Liver (tissue), 9 donors: ENCODE results near the gene CTU2. TPM values are rescaled to one million over a fixed set of nuclear protein-coding genes. Genes with fewer than 3 reads are reported as not detected.

Experiments used
- DNase-seq: peaks from one replicate; pipeline ENCODE4 v3.0.0-alpha.2; 2017; ENCODE audit warnings: low spot score
- H3K27ac ChIP-seq, 2 donors: one replicate each; pipeline ENCODE4 v1.7.0; 2013; ENCODE audit warnings: inconsistent platforms in 2 of 2, low read length in 2 of 2, control low read depth in 1 of 2, low read depth in 1 of 2, mild to moderate bottlenecking in 1 of 2
- H3K27me3 ChIP-seq, 4 donors: one replicate each; pipeline versions ENCODE4 v1.6.1 to v1.7.0; 2013; ENCODE audit warnings: low read length in 3 of 4, inconsistent platforms in 1 of 4, mild to moderate bottlenecking in 1 of 4, moderate library complexity in 1 of 4; ENCODE audit not compliant: control insufficient read depth in 4 of 4, insufficient read depth in 4 of 4
- H3K36me3 ChIP-seq, 4 donors: one replicate each; pipeline versions ENCODE4 v1.6.1 to v1.7.0; 2013; ENCODE audit warnings: low read length in 3 of 4, mild to moderate bottlenecking in 3 of 4, low read depth in 1 of 4, moderate library complexity in 1 of 4; ENCODE audit not compliant: control insufficient read depth in 4 of 4, insufficient read depth in 3 of 4
- H3K4me1 ChIP-seq, 4 donors: one replicate each; pipeline versions ENCODE4 v1.6.1 to v1.7.0; 2013; ENCODE audit warnings: low read length in 3 of 4, mild to moderate bottlenecking in 3 of 4, moderate library complexity in 1 of 4; ENCODE audit not compliant: control insufficient read depth in 4 of 4, insufficient read depth in 4 of 4
- H3K4me3 ChIP-seq, 3 donors: one replicate each; pipeline versions ENCODE4 v1.6.1 to v1.7.0; 2013; ENCODE audit warnings: low read length in 3 of 3, control low read depth in 1 of 3, low read depth in 1 of 3, mild to moderate bottlenecking in 1 of 3
- H3K9ac ChIP-seq, 2 donors: one replicate each; pipeline ENCODE4 v1.7.0; 2013; ENCODE audit warnings: low read length in 2 of 2, mild to moderate bottlenecking in 2 of 2, moderate library complexity in 2 of 2, control low read depth in 1 of 2, low read depth in 1 of 2
- H3K9me3 ChIP-seq, 4 donors: one replicate each; pipeline versions ENCODE4 v1.6.1 to v1.7.0; 2013; ENCODE audit warnings: low read length in 3 of 4; ENCODE audit not compliant: control insufficient read depth in 4 of 4
- ATF3 ChIP-seq: IDR thresholded peaks from 2 replicates; pipeline ENCODE4 v1.6.1; 2016; ENCODE audit warnings: antibody characterized with exemption
- CTCF ChIP-seq: fragments of 150-350 bp; IDR thresholded peaks from 2 replicates; pipeline ENCODE4 v1.5.1; 2017; ENCODE audit warnings: improper control_type of control experiment, low read depth, low read length; ENCODE audit not compliant: missing input control
- EGR1 ChIP-seq, 2 donors: IDR thresholded peaks; 2 replicates each; pipeline ENCODE4 v1.6.1; 2016 to 2018; ENCODE audit warnings: antibody characterized with exemption in 2 of 2, low read depth in 2 of 2
- FOXA1 ChIP-seq: IDR thresholded peaks from 2 replicates; pipeline ENCODE4 v1.6.1; 2016; ENCODE audit warnings: antibody characterized with exemption
- FOXA2 ChIP-seq: IDR thresholded peaks from 2 replicates; pipeline ENCODE4 v1.6.1; 2016; ENCODE audit warnings: antibody characterized with exemption
- GABPA ChIP-seq, 2 donors: IDR thresholded peaks in 1 of 2; conservative IDR thresholded peaks in 1 of 2; 2 replicates each; pipeline ENCODE4 v1.6.1; 2016; ENCODE audit warnings: antibody characterized with exemption in 2 of 2, mild to moderate bottlenecking in 1 of 2, moderate library complexity in 1 of 2
- HNF4A ChIP-seq, 2 donors: conservative IDR thresholded peaks; 2 replicates each; pipeline ENCODE4 v1.6.1; 2016; ENCODE audit warnings: antibody characterized with exemption in 2 of 2, mild to moderate bottlenecking in 2 of 2
- HNF4G ChIP-seq: IDR thresholded peaks from 2 replicates; pipeline ENCODE4 v1.6.1; 2016; ENCODE audit warnings: antibody characterized with exemption
- JUND ChIP-seq, 2 donors: IDR thresholded peaks; 2 replicates each; pipeline ENCODE4 v1.6.1; 2016; ENCODE audit warnings: antibody characterized with exemption in 2 of 2
- MAX ChIP-seq: IDR thresholded peaks from 2 replicates; pipeline ENCODE4 v1.6.1; 2016; ENCODE audit warnings: antibody characterized with exemption
- RAD21 ChIP-seq, 2 donors: IDR thresholded peaks; 2 replicates each; pipeline ENCODE4 v1.6.1; 2016; ENCODE audit warnings: antibody characterized with exemption in 2 of 2, mild to moderate bottlenecking in 2 of 2
- REST ChIP-seq: IDR thresholded peaks from 2 replicates; pipeline ENCODE4 v1.6.1; 2016; ENCODE audit warnings: antibody characterized with exemption, mild to moderate bottlenecking
- RXRA ChIP-seq, 2 donors: IDR thresholded peaks; 2 replicates each; pipeline ENCODE4 v1.6.1; 2017 to 2018; ENCODE audit warnings: antibody characterized with exemption in 2 of 2, mild to moderate bottlenecking in 1 of 2
- SP1 ChIP-seq: IDR thresholded peaks from 2 replicates; pipeline ENCODE4 v1.6.1; 2018; ENCODE audit warnings: antibody characterized with exemption, mild to moderate bottlenecking
- TAF1 ChIP-seq: conservative IDR thresholded peaks from 2 replicates; pipeline ENCODE4 v1.6.1; 2016; ENCODE audit warnings: antibody characterized with exemption, mild to moderate bottlenecking
- whole genome bisulfite sequencing: extraction: QIAGEN DNeasy Blood & Tissue Kit; methylation state at CpG from one replicate; pipeline ENCODE4 v1.1.7; 2013; 5-methylcytosine and 5-hydroxymethylcytosine counted together
- polyA plus RNA-seq, 2 donors: library from polyadenylated mRNA; stranded (reverse) in 1 of 2; unstranded in 1 of 2; fragments of 200-250 nt in 1 of 2; fragments of >200 nt in 1 of 2; fragmentation: Nextera tagmentation in 1 of 2; extraction: Ambion mirVana in 1 of 2; gene quantifications; one replicate each; pipeline versions ENCODE4 v1.2.1 to v1.2.3, GENCODE V29; 2013 to 2015
- total RNA-seq, 2 donors: library from RNA; depleted of rRNA; stranded (reverse); fragments of >200 nt; gene quantifications; one replicate each; pipeline ENCODE4 v1.2.3, GENCODE V29; 2014
- TF ChIP-seq, protein P1 (sequence below): IDR thresholded peaks from 2 replicates; pipeline ENCODE4 v1.6.1; 2016; ENCODE audit warnings: antibody characterized with exemption
- donor health status: healthy.
- donor health status: healthy.
- donor health status: healthy.
- donor health status: healthy.
- donor health status: healthy.

Gene CTU2
- total and polyA plus RNA-seq, 4 donors = 7.0 to 8.5 (median 7.4) TPM

DNA sequence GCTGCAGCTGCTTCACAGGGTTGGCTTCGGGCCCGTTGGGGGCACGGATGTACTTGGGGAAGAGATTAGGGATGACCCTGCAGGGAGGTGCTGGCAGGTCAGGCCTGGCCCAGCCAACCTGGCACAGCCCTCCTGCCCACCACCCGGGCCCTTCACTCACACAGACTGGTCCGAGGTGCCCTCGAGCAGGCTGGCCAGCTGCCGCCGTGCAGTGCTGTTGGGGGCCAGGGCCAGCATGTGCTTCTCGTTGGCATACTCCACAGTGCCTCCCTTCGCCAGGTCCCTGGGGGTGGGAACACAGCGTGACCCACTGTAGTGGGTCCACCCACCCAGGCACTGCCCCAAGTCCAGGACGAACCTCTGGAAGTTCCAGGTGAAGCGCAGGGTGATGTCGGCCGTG, 9.9 kb downstream of the CTU2 start:
- Histone ChIP-seq H3K9me3 (no peaks in the 10 kb centered on the region), H3K9ac (no peak overlapping the region), H3K27me3 (no peaks in the 10 kb centered on the region), H3K4me1 (no peaks in the 10 kb centered on the region), H3K27ac (no peak overlapping the region), H3K4me3 (no peak overlapping the region), H3K36me3 (peaks cover 21 to 75% (median 25%) of the 10 kb centered on the region in 4 donors)
- DNase-seq = no peak
- 98% methylated on average over 15 of the region's 15 CpGs for WGBS
- no peak for TF ChIP-seq GABPA (IDR thresholded peaks at IDR 0.05 in 1 of 2, conservative IDR thresholded peaks at IDR 0.05 in 1 of 2)
- no peak for TF ChIP-seq EGR1 (IDR thresholded peaks at IDR 0.05; ENCODE audit: low read depth in 2 of 2)
- TF ChIP-seq FOXA1 = no peak
- no peak for TF ChIP-seq SP1
- TF ChIP-seq JUND (IDR thresholded peaks at IDR 0.05) = no peak
- TF ChIP-seq ATF3 = no peak
- no peak for TF ChIP-seq RXRA (IDR thresholded peaks at IDR 0.05)
- no peak for TF ChIP-seq MAX
- no peak for TF ChIP-seq CTCF
- TF ChIP-seq FOXA2 = no peak
- TF ChIP-seq RAD21 (IDR thresholded peaks at IDR 0.05) = no peak
- TF ChIP-seq HNF4G = no peak
- TF ChIP-seq REST = no peak
- TF ChIP-seq HNF4A (conservative IDR thresholded peaks at IDR 0.05) = no peak
- TF ChIP-seq, protein P1, sequence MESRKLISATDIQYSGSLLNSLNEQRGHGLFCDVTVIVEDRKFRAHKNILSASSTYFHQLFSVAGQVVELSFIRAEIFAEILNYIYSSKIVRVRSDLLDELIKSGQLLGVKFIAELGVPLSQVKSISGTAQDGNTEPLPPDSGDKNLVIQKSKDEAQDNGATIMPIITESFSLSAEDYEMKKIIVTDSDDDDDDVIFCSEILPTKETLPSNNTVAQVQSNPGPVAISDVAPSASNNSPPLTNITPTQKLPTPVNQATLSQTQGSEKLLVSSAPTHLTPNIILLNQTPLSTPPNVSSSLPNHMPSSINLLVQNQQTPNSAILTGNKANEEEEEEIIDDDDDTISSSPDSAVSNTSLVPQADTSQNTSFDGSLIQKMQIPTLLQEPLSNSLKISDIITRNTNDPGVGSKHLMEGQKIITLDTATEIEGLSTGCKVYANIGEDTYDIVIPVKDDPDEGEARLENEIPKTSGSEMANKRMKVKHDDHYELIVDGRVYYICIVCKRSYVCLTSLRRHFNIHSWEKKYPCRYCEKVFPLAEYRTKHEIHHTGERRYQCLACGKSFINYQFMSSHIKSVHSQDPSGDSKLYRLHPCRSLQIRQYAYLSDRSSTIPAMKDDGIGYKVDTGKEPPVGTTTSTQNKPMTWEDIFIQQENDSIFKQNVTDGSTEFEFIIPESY = no peak
- no peak for TF ChIP-seq TAF1

DNA sequence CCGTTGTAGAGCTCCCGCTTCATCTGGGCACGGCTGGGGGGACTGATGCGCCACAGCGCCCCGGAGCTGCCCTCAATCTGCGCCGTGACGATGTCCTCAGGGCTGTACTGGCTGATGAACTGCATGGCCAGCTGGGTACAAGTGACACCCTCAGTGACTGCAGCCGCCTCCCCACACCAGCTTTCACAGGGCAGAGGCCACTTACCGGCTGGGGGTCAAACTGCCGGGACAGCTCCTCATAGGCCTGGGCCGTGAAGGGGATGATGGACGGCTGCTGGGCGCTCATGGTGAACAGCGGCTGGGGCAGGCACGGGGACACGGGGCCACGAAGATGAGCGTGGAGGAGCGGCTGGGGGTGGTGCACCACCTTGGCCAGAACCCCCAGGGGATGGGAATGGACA, 10.3 kb downstream of the CTU2 start:
- WGBS = 97% methylated on average over 21 of the region's 21 CpGs

More for the DNA sequence above, 10.3 kb downstream of the CTU2 start:
- Histone ChIP-seq H3K27ac (no peak overlapping the region), H3K27me3 (no peaks in the 10 kb centered on the region), H3K9me3 (no peaks in the 10 kb centered on the region), H3K9ac (no peak overlapping the region), H3K4me1 (no peaks in the 10 kb centered on the region), H3K36me3 (peaks cover 23 to 79% (median 27%) of the 10 kb centered on the region in 4 donors), H3K4me3 (no peak overlapping the region)
- no peak for DNase-seq
- TF ChIP-seq FOXA1 (no peak), ATF3 (no peak), JUND (IDR thresholded peaks at IDR 0.05) (no peak), REST (no peak)
